Stimulated activated CD4-positive, alpha-beta T cell treated with anti-CD3 and anti-CD28 coated beads, Interleukin-15, amount 100 ng/mL, for 24 hours (primary cell): ENCODE data around the gene IFNGR2.
A peak's percentile ranks its signal among the peaks of the same experiment; 100 is the strongest.
"Not testable (repeated sequence)": the region's sequence is repeated elsewhere in the genome, so short reads cannot be mapped to it uniquely, and the experiment has no call there.

ENCODE experiments used
- DNase-seq: peaks from one replicate; pipeline ENCODE4 v3.0.0-alpha.2; 2020

The IFNGR2 gene

DNA sequence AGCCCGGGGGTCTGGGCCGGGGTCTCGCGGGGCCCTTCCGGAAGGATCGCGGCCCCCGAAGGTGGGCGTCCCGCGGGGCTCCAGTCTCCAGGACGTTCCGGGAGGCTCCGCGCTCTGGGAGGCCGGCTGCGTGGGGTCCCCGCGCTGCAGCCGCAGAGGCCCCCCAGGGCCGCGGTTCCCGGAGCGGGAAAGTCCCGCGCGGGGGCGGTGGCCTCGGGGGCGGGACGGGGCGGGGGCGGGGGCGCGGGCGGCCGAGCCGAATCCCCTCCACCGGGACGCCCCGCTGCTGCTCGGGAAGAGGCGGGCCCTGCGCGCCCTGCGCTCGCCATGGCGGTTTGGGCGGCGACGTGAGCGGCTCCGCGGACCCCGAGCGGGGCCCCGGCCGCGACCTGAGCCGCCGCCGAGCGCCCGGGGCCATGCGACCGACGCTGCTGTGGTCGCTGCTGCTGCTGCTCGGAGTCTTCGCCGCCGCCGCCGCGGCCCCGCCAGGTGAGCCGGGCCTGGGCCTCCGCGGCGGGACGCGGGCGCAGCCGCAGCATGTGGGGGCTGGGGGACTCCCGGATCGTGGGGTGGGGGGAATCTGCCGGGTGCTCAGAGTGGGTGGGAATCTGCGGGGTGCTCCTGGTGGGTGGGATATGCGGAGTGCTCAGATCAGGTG lies at the start of gene IFNGR2:
Gene IFNGR2 (plus strand): TSS at position 286 of the 658 bp plus-strand sequence. CDS start 131 bp downstream, at position 417.
- peak; percentile 48 for DNase-seq

GRCh38 chr21:33355355-33355754 lies 47.9 kb upstream of the IFNGR2 start:
- no peak for DNase-seq

GRCh38 chr21:33355996-33356395 lies 47.2 kb upstream of the IFNGR2 start:
- DNase-seq, result no peak

- no peak for DNase-seq
Measured at GRCh38 chr21:33357177-33357576, 46.0 kb upstream of the IFNGR2 start.

DNA sequence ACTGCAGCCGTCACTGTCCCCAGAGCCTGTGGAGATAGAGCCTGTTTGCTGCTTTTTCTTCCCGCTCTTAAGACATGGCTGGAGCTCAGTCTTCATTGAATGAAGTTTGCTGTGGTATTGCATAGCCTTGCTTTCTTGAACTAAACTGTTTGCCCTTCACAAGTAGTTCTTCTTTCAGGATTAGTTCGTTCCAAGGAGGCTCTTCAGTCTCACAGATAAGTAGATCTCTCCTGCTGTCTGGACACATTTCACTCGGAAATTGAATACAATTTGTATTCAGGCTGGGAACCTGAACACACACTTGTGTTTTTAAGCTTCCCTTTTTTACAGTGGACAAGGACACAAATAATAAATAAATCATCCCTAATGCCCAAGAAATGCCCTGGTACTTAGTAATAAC lies 43.8 kb upstream of the IFNGR2 start:
- DNase-seq, result no peak

DNA sequence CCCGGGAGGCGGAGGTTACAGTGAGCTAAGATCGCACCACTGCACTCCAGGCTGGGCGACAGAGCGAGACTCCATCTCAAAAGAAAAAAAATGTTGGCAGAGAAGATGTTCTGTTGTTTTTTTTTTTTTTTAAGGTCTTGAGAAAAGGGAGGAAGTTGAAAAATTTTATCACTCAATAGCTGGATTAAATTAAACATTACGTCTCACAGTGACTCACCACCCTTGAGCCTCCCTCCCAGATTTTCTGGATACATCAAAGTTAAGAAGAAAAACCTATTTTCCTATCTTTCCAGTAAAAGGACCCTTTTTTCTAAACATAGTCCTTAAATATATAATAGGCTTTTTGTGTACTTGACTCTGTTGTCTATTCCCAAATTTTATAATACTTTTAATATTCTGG lies 42.9 kb upstream of the IFNGR2 start:
- no peak for DNase-seq

DNA sequence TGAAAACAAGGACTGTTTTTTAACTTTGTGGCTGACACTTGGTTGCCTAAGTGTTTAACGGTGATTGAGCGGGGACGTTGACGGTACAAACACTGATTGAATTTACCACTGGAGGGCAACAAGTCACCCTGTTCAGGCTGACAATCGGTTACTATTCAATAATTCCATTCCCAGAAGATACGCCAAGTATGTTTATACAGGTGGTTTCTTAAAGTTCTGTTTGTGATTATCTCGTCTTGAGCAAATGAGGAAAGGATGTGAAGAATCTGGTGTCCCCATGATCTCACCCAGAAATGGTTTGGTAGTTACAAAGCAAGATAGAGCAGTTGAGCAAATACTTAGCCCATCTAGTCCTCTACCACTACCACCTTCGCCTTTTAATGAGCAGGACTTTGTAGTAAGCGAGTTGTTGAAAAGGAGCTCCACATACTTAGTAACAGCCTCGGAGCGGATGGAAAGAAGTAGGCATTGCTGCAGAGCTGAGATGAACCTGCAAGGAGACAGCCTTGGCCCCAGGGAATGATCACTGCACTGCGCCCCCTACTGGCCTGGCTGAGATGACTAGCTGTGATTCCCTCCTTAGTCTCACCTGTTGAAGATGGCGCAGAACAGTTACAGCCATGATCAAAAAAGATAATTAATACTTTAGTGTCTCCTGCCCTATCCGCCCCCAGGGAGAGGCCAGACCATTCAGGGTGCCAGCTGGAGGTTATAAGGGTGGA lies 42.2 kb upstream of the IFNGR2 start:
- DNase-seq, result peak; percentile 92

GRCh38 chr21:33362044-33362555 lies 41.1 kb upstream of the IFNGR2 start:
- peak; percentile 43 for DNase-seq

DNA sequence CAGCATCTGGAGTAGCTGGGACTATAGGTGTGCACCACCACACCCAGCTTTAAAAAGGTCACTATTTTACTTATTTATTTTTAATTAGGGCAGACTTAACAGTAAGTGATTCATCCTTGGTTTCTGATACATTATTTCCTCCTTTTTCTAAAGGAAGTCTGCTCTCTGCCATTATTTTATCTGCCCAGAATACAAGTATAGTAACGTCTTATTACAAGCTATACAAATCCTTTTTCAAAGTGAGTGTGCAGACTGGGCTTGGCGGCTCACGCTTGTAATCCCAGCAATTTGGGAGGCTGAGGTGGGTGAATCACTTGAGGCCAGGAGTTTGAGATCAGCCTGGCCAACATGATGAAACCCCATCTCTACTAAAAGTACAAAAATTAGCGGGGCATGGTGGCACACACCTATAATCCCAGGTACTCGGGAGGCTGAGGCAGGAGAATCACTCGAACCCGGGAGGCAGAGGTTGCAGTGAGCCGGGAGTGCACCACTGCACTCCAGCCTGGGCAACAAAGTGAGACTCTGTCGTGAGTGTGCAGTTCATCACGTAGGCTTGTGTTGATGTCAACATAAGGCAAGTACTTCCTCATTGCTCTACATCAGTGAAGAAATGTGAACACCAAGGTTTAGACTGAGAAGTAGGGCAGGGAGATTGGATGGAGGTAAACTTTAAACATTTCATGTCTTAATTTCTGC lies 39.2 kb upstream of the IFNGR2 start:
- DNase-seq, result not testable (repeated sequence)

GRCh38 chr21:33364830-33365229 lies 38.4 kb upstream of the IFNGR2 start:
- no peak for DNase-seq

DNA sequence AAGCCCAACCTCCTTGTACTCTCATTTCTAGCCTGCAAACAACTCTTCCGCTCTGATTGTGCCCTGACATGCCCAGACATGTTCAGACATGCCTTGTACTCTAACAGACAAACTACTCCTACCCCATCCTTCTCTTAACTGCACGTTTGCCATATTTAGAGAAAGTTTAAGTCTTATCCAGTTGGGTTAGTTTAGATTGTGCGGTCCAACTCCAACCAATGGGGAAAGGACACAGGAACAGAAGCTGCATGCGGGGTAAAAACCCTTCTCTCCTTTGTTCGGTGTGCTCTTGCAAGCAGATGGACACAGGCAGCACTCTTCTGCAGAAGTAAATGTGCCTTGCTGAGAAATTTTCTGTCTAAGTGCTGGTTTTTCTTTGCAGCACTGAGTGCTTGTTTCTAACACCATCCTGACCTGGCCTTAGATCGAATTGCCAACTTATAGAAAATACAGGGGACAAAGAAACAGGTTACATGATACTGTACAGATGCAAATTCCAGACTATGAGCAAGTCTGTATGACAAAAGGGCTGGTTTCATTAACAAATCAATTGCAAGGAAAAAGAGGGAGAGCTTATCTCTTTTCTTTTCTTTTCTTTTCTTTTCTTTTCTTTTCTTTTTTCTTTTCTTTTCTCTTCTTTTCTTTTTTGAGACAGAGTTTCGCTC lies 35.8 kb upstream of the IFNGR2 start:
- DNase-seq, result no peak

DNA sequence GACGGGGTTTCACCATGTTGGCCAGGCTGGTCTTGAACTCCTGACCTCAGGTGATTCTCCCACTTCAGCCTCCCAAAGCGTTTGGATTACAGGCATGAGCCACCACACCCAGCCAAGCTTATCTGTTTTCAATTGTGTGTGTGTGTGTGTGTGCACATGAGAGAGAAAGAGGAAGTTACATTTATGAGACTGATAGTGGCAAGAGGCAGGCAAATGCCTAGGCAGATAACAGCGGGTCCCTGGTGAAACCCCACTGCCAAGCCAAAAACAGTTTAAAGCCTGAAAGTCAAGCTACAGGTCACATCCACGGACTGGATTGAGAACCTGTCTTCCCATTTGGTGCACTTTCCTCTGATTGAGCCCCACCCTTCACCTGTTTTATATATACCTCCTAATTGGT lies 35.1 kb upstream of the IFNGR2 start:
- DNase-seq, result no peak

DNA sequence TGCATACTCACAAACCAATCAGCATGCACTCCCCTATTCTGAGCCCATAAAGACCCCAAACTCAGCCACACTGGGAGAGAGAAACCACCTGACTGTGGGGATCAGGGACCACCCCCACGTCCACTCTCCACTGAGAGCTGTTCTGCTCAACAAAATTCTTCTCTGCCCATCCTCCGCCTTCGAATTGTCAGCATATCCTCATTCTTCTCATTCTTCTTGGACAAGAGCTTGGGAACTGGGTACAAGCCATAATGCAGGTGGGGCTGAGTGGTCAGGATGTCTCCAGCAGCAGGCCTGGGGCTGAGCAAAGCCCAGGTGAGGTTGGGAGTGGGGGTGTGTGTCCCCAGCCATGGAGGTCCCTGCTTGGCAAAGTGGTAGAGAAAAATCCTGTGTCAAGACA lies 34.6 kb upstream of the IFNGR2 start:
- DNase-seq, result no peak

DNA sequence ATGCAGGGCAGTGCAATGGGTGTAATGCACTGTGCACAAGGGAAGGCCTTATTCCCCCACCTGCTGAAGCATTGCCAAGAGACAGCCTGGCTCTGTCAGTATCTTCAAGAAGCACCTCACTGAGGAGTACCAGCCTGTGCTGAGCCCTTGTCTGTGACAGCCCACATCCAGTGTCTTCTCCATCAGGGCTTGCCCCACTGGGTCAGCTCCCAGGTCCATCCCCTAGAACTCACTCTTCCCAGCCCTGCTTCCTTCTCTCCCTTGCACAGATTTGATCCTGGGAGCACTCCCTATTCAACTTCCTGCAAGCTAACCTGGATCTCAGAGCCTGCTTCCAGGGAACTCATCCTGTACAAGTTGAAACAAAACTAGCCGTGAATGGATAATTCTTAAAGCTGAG lies 33.6 kb upstream of the IFNGR2 start:
- DNase-seq, result no peak

DNA sequence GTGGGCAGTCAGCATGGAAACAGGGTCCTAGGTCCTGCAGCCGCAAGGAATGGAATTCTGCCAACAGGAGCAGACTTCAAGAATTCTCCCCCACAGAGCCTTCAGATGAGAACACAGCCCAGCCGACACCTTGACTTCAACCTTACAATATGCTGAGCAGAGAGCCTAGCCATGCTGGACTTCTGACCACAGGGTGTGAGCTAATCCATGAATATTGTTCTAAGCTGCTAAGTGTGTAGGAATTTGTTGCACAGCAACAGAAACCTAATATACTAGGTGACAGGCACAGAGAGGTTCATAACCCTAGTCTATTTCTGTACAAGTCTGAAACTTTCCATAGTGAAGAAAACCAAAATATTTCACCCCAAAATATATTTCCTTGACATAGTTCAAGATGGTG lies 32.9 kb upstream of the IFNGR2 start:
- no peak for DNase-seq

DNA sequence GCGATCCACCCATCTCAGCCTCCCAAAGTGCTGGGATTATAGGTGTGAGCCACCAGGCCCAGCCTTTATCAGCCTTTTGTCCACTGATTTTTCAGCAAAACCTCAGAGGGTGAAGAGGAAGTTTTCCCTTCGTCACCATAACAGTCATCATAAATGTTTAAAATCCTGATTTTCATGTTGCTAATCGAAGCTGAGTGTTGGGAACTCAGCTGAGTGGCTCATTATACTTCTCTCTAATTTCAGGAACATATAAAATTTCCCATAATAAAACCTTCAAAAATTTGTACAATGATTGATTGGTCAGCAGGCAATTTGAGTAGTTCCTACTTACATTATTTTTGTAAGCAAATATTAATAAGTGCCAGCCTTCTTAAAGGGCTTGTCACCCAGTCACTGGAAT lies 31.8 kb upstream of the IFNGR2 start:
- no peak for DNase-seq

- DNase-seq, result no peak
Measured at GRCh38 chr21:33372582-33372981, 30.6 kb upstream of the IFNGR2 start.

- no peak for DNase-seq
Measured at GRCh38 chr21:33373451-33373850, 29.8 kb upstream of the IFNGR2 start.

- DNase-seq, result no peak
Measured at GRCh38 chr21:33374080-33374449, 29.1 kb upstream of the IFNGR2 start.

- peak; percentile 59 for DNase-seq
Measured at GRCh38 chr21:33374450-33375096, 28.6 kb upstream of the IFNGR2 start.

DNA sequence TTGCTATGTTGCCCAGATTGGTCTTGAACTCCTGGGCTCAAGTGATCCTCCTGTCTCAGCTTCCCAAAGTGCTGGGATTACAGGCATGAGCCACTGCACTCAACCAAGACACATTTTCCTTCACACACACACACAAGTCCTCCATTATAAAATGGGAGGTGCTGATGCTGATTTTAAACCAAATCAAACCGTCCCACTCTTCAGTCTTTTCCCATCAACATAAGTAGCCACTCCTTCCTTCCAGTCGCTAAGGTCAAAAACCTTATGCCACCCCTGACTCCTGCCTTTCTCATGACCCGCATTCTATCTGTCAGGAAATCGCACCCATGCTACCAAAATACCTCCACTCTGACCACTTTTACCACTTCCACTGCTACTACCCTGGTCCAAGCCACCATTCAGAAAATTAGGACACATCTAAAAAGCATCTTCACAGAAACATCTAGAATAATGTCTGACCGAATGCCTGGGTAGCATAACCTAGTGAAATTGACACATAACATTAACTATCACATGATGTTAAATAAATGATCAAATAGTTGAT lies 28.0 kb upstream of the IFNGR2 start:
- no peak for DNase-seq

- DNase-seq, result no peak
Measured at GRCh38 chr21:33377221-33377920, 25.8 kb upstream of the IFNGR2 start.
